Measurements from ENCODE around the gene TCF4. TPM values are rescaled to one million over a fixed set of nuclear protein-coding genes. Genes with fewer than 3 reads are reported as not detected.

TCF4 gene
- polyA plus RNA-seq, 2 donors: 3.7 to 4.8 TPM

- Histone ChIP-seq H3K4me3 (ENCODE audit: low read depth in 1 of 2, low read length in 2 of 2) (no peak overlapping the region), H3K4me1 (ENCODE audit: control insufficient read depth in 2 of 2, insufficient read depth in 2 of 2, low read length in 1 of 2) (no peaks in the 10 kb centered on the region), H3K27me3 (ENCODE audit: control insufficient read depth in 1 of 2, insufficient read depth in 2 of 2, low read length in 2 of 2) (no peaks in the 10 kb centered on the region), H3K9me3 (ENCODE audit: control insufficient read depth in 2 of 2, insufficient read depth in 1 of 2, low read depth in 1 of 2, low read length in 1 of 2) (no peaks in the 10 kb centered on the region), H3K27ac (ENCODE audit: low read depth in 2 of 2, low read length in 1 of 2) (no peak overlapping the region), H3K36me3 (ENCODE audit: control insufficient read depth in 2 of 2, insufficient read depth in 2 of 2, low read length in 1 of 2) (no peaks in the 10 kb centered on the region)
- WGBS, 2 donors: 87 to 89% methylated on average over 4 of the region's 4 CpGs
Observed at GRCh38 chr18:55337138-55337537, 250.9 kb downstream of the TCF4 start.

- no peaks in the 10 kb centered on the region for H3K27me3 ChIP-seq (ENCODE audit: control insufficient read depth in 1 of 2, insufficient read depth in 2 of 2, low read length in 2 of 2)
- H3K4me1 ChIP-seq (ENCODE audit: control insufficient read depth in 2 of 2, insufficient read depth in 2 of 2, low read length in 1 of 2): no peaks in the 10 kb centered on the region
- no peak overlapping the region for H3K4me3 ChIP-seq (ENCODE audit: low read depth in 1 of 2, low read length in 2 of 2)
- H3K36me3 ChIP-seq (ENCODE audit: control insufficient read depth in 2 of 2, insufficient read depth in 2 of 2, low read length in 1 of 2): no peaks in the 10 kb centered on the region
- H3K9me3 ChIP-seq (ENCODE audit: control insufficient read depth in 2 of 2, insufficient read depth in 1 of 2, low read depth in 1 of 2, low read length in 1 of 2): no peaks in the 10 kb centered on the region
- WGBS, 2 donors: 82 to 87% methylated on average over 3 of the region's 3 CpGs
- no peak overlapping the region for H3K27ac ChIP-seq (ENCODE audit: low read depth in 2 of 2, low read length in 1 of 2)
Observed at GRCh38 chr18:55336438-55337100, 251.4 kb downstream of the TCF4 start.

GRCh38 chr18:55334875-55335274, 253.1 kb downstream of the TCF4 start:
- H3K27ac ChIP-seq (ENCODE audit: low read depth in 2 of 2, low read length in 1 of 2): no peak overlapping the region
- no peaks in the 10 kb centered on the region for H3K36me3 ChIP-seq (ENCODE audit: control insufficient read depth in 2 of 2, insufficient read depth in 2 of 2, low read length in 1 of 2)
- WGBS, 2 donors: 64 to 70% methylated on average over 4 of the region's 4 CpGs
- H3K4me3 ChIP-seq (ENCODE audit: low read depth in 1 of 2, low read length in 2 of 2): no peak overlapping the region
- no peaks in the 10 kb centered on the region for H3K27me3 ChIP-seq (ENCODE audit: control insufficient read depth in 1 of 2, insufficient read depth in 2 of 2, low read length in 2 of 2)
- no peaks in the 10 kb centered on the region for H3K4me1 ChIP-seq (ENCODE audit: control insufficient read depth in 2 of 2, insufficient read depth in 2 of 2, low read length in 1 of 2)
- no peaks in the 10 kb centered on the region for H3K9me3 ChIP-seq (ENCODE audit: control insufficient read depth in 2 of 2, insufficient read depth in 1 of 2, low read depth in 1 of 2, low read length in 1 of 2)

- Histone ChIP-seq H3K4me1 (ENCODE audit: control insufficient read depth in 2 of 2, insufficient read depth in 2 of 2, low read length in 1 of 2) (no peaks in the 10 kb centered on the region), H3K36me3 (ENCODE audit: control insufficient read depth in 2 of 2, insufficient read depth in 2 of 2, low read length in 1 of 2) (no peaks in the 10 kb centered on the region), H3K27me3 (ENCODE audit: control insufficient read depth in 1 of 2, insufficient read depth in 2 of 2, low read length in 2 of 2) (no peaks in the 10 kb centered on the region), H3K27ac (ENCODE audit: low read depth in 2 of 2, low read length in 1 of 2) (no peak overlapping the region), H3K4me3 (ENCODE audit: low read depth in 1 of 2, low read length in 2 of 2) (no peak overlapping the region), H3K9me3 (ENCODE audit: control insufficient read depth in 2 of 2, insufficient read depth in 1 of 2, low read depth in 1 of 2, low read length in 1 of 2) (no peaks in the 10 kb centered on the region)
- WGBS, 2 donors: 71 to 73% methylated on average over 2 of the region's 2 CpGs
Observed at GRCh38 chr18:55331301-55331700, 256.7 kb downstream of the TCF4 start.

GRCh38 chr18:55328301-55328700, 259.7 kb downstream of the TCF4 start:
- H3K4me3 ChIP-seq (ENCODE audit: low read depth in 1 of 2, low read length in 2 of 2): no peak overlapping the region
- H3K4me1 ChIP-seq (ENCODE audit: control insufficient read depth in 2 of 2, insufficient read depth in 2 of 2, low read length in 1 of 2): no peaks in the 10 kb centered on the region
- H3K27me3 ChIP-seq (ENCODE audit: control insufficient read depth in 1 of 2, insufficient read depth in 2 of 2, low read length in 2 of 2): no peaks in the 10 kb centered on the region
- no peaks in the 10 kb centered on the region for H3K36me3 ChIP-seq (ENCODE audit: control insufficient read depth in 2 of 2, insufficient read depth in 2 of 2, low read length in 1 of 2)
- H3K27ac ChIP-seq (ENCODE audit: low read depth in 2 of 2, low read length in 1 of 2): no peak overlapping the region
- WGBS, 2 donors: 56 to 57% methylated on average over 4 of the region's 4 CpGs
- no peaks in the 10 kb centered on the region for H3K9me3 ChIP-seq (ENCODE audit: control insufficient read depth in 2 of 2, insufficient read depth in 1 of 2, low read depth in 1 of 2, low read length in 1 of 2)

GRCh38 chr18:55327454-55327853, 260.5 kb downstream of the TCF4 start:
- Histone ChIP-seq H3K9me3 (ENCODE audit: control insufficient read depth in 2 of 2, insufficient read depth in 1 of 2, low read depth in 1 of 2, low read length in 1 of 2) (no peaks in the 10 kb centered on the region), H3K27me3 (ENCODE audit: control insufficient read depth in 1 of 2, insufficient read depth in 2 of 2, low read length in 2 of 2) (no peaks in the 10 kb centered on the region), H3K27ac (ENCODE audit: low read depth in 2 of 2, low read length in 1 of 2) (no peak overlapping the region), H3K4me1 (ENCODE audit: control insufficient read depth in 2 of 2, insufficient read depth in 2 of 2, low read length in 1 of 2) (no peaks in the 10 kb centered on the region), H3K4me3 (ENCODE audit: low read depth in 1 of 2, low read length in 2 of 2) (no peak overlapping the region), H3K36me3 (ENCODE audit: control insufficient read depth in 2 of 2, insufficient read depth in 2 of 2, low read length in 1 of 2) (no peaks in the 10 kb centered on the region)
- WGBS, 2 donors: 85 to 95% methylated on average over 1 of the region's 1 CpG

- H3K36me3 ChIP-seq (ENCODE audit: control insufficient read depth in 2 of 2, insufficient read depth in 2 of 2, low read length in 1 of 2): no peaks in the 10 kb centered on the region
- H3K27me3 ChIP-seq (ENCODE audit: control insufficient read depth in 1 of 2, insufficient read depth in 2 of 2, low read length in 2 of 2): no peaks in the 10 kb centered on the region
- no peak overlapping the region for H3K27ac ChIP-seq (ENCODE audit: low read depth in 2 of 2, low read length in 1 of 2)
- no peak overlapping the region for H3K4me3 ChIP-seq (ENCODE audit: low read depth in 1 of 2, low read length in 2 of 2)
- no peaks in the 10 kb centered on the region for H3K4me1 ChIP-seq (ENCODE audit: control insufficient read depth in 2 of 2, insufficient read depth in 2 of 2, low read length in 1 of 2)
- H3K9me3 ChIP-seq (ENCODE audit: control insufficient read depth in 2 of 2, insufficient read depth in 1 of 2, low read depth in 1 of 2, low read length in 1 of 2): no peaks in the 10 kb centered on the region
Observed at GRCh38 chr18:55326134-55326533, 261.9 kb downstream of the TCF4 start.

GRCh38 chr18:55324166-55324565, 263.8 kb downstream of the TCF4 start:
- Histone ChIP-seq H3K4me1 (ENCODE audit: control insufficient read depth in 2 of 2, insufficient read depth in 2 of 2, low read length in 1 of 2) (no peaks in the 10 kb centered on the region), H3K36me3 (ENCODE audit: control insufficient read depth in 2 of 2, insufficient read depth in 2 of 2, low read length in 1 of 2) (no peaks in the 10 kb centered on the region), H3K27ac (ENCODE audit: low read depth in 2 of 2, low read length in 1 of 2) (no peak overlapping the region), H3K27me3 (ENCODE audit: control insufficient read depth in 1 of 2, insufficient read depth in 2 of 2, low read length in 2 of 2) (no peaks in the 10 kb centered on the region), H3K9me3 (ENCODE audit: control insufficient read depth in 2 of 2, insufficient read depth in 1 of 2, low read depth in 1 of 2, low read length in 1 of 2) (no peaks in the 10 kb centered on the region), H3K4me3 (ENCODE audit: low read depth in 1 of 2, low read length in 2 of 2) (no peak overlapping the region)
- 81 to 84% methylated on average over 5 of the region's 5 CpGs for WGBS, 2 donors

- 44 to 54% methylated on average over 10 of the region's 10 CpGs for WGBS, 2 donors
- Histone ChIP-seq H3K27me3 (ENCODE audit: control insufficient read depth in 1 of 2, insufficient read depth in 2 of 2, low read length in 2 of 2) (no peaks in the 10 kb centered on the region), H3K36me3 (ENCODE audit: control insufficient read depth in 2 of 2, insufficient read depth in 2 of 2, low read length in 1 of 2) (no peaks in the 10 kb centered on the region), H3K9me3 (ENCODE audit: control insufficient read depth in 2 of 2, insufficient read depth in 1 of 2, low read depth in 1 of 2, low read length in 1 of 2) (no peaks in the 10 kb centered on the region), H3K27ac (ENCODE audit: low read depth in 2 of 2, low read length in 1 of 2) (peak overlapping the region; percentile 31 to 67), H3K4me3 (ENCODE audit: low read depth in 1 of 2, low read length in 2 of 2) (no peak overlapping the region), H3K4me1 (ENCODE audit: control insufficient read depth in 2 of 2, insufficient read depth in 2 of 2, low read length in 1 of 2) (no peaks in the 10 kb centered on the region)
Observed at GRCh38 chr18:55323051-55323994, 264.7 kb downstream of the TCF4 start.

Data from esophagus (tissue), 2 donors.